CD4-positive, alpha-beta T cell (primary cell): ENCODE results near the gene VAPB. TPM values are rescaled to one million over a fixed set of nuclear protein-coding genes. Genes with fewer than 3 reads are reported as not detected.

Source experiments
- ATAC-seq: fragments of 200-7000 bp; cut with Tn5 transposase; one replicate; pipeline ENCODE4 v1.10.0; 2022; ENCODE audit warnings: mild to moderate bottlenecking; ENCODE audit not compliant: poor library complexity
- CTCF ChIA-PET: fragments of 350-600 bp; sonication (Branson Sonifier 250); formaldehyde crosslinking; loops from one replicate; lab custom pipeline; 2021; ENCODE audit warnings: antibody characterized with exemption, inconsistent platforms; lab: Charles Lee
- POLR2A ChIA-PET: fragments of 350-600 bp; sonication (Branson Sonifier 250); formaldehyde crosslinking; loops from one replicate; lab custom pipeline; 2021; ENCODE audit warnings: antibody characterized with exemption, inconsistent platforms; lab: Charles Lee
- DNase-seq, 14 experiments: peaks; one replicate each; pipeline ENCODE4 v3.0.0-alpha.2; 2013 to 2020; ENCODE audit warnings: mixed read lengths in 2 of 14
- H3K27ac ChIP-seq, 2 donors: one replicate each; pipeline versions ENCODE4 v1.5.1 to v1.7.0; 2013; ENCODE audit warnings: low read length in 2 of 2, low read depth in 1 of 2, mild to moderate bottlenecking in 1 of 2
- H3K27me3 ChIP-seq, 2 experiments: 1 replicate in 1 of 2; 2 replicates in 1 of 2; pipeline versions ENCODE4 v1.6.1 to v1.7.0; 2013; ENCODE audit warnings: low read length in 2 of 2, control low read depth in 1 of 2, mild to moderate bottlenecking in 1 of 2, moderate library complexity in 1 of 2; ENCODE audit not compliant: insufficient read depth in 2 of 2, control insufficient read depth in 1 of 2
- H3K36me3 ChIP-seq: one replicate; pipeline ENCODE4 v1.6.1; 2013; ENCODE audit warnings: low read length, control low read depth; ENCODE audit not compliant: insufficient read depth
- H3K4me1 ChIP-seq: one replicate; pipeline ENCODE4 v1.6.1; 2013; ENCODE audit warnings: low read length, control low read depth; ENCODE audit not compliant: insufficient read depth
- H3K4me3 ChIP-seq: one replicate; pipeline ENCODE4 v1.5.1; 2013; ENCODE audit warnings: mild to moderate bottlenecking, low read length, moderate library complexity
- H3K9me3 ChIP-seq, 2 experiments: 1 replicate in 1 of 2; 2 replicates in 1 of 2; pipeline versions ENCODE4 v1.6.1 to v1.7.0; 2013; ENCODE audit warnings: low read length in 2 of 2, mild to moderate bottlenecking in 2 of 2, control low read depth in 1 of 2, moderate library complexity in 1 of 2; ENCODE audit not compliant: control insufficient read depth in 1 of 2, insufficient read depth in 1 of 2
- H3K27ac Mint-ChIP-seq: one replicate; pipeline ENCODE4 v1.8.0; 2020; ENCODE audit warnings: mixed read lengths
- H3K27me3 Mint-ChIP-seq: one replicate; pipeline ENCODE4 v1.8.0; 2021; ENCODE audit warnings: mixed read lengths
- H3K36me3 Mint-ChIP-seq: one replicate; pipeline ENCODE4 v1.8.0; 2021; ENCODE audit warnings: low read depth, mixed read lengths
- H3K4me1 Mint-ChIP-seq: one replicate; pipeline ENCODE4 v1.8.0; 2021; ENCODE audit warnings: low read depth, mixed read lengths
- H3K4me3 Mint-ChIP-seq: one replicate; pipeline ENCODE4 v1.8.0; 2020; ENCODE audit warnings: mild to moderate bottlenecking, mixed read lengths
- H3K9me3 Mint-ChIP-seq: one replicate; pipeline ENCODE4 v1.8.0; 2020; ENCODE audit warnings: mixed read lengths
- intact Hi-C, 2 experiments: fragments of 100-400 bp; cut with DNase I in 1 of 2; cut with micrococcal nuclease in 1 of 2; formaldehyde crosslinking; loops; one replicate each; pipeline versions ENCODE4 v1.15.1 to v1.9.0; 2023 to 2025; cut with DNase I, micrococcal nuclease
- polyA plus RNA-seq, 2 donors: library from polyadenylated mRNA; unstranded; fragments of 120-200 nt; gene quantifications; one replicate each; pipeline ENCODE4 v1.2.1, GENCODE V29; 2013
- total RNA-seq, 174 experiments: library from RNA in 2 of 174; stranded (reverse) in 2 of 174; gene quantifications; one replicate each; pipeline ENCODE4 v1.2.3 and lab custom pipeline; 2021 to 2026
- TF ChIP-seq, protein P1 (sequence below): fragments of 200-600 bp; IDR thresholded peaks from one replicate; pipeline ENCODE4 v1.8.0; 2022; ENCODE audit warnings: antibody characterized with exemption, mild to moderate bottlenecking

Gene VAPB, protein sequence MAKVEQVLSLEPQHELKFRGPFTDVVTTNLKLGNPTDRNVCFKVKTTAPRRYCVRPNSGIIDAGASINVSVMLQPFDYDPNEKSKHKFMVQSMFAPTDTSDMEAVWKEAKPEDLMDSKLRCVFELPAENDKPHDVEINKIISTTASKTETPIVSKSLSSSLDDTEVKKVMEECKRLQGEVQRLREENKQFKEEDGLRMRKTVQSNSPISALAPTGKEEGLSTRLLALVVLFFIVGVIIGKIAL
- 10 to 100 TPM; 25.2 to 29.4 TPM for total RNA-seq
- 25.5 TPM for polyA plus RNA-seq (2013, experiment 1 of 2)
- 29.9 TPM for polyA plus RNA-seq (2013, experiment 2 of 2)
- 24.5 to 80.2 (median 43.1) reads per million in 172 experiments for total RNA-seq (lab: John Stamatoyannopoulos, UW)

DNA sequence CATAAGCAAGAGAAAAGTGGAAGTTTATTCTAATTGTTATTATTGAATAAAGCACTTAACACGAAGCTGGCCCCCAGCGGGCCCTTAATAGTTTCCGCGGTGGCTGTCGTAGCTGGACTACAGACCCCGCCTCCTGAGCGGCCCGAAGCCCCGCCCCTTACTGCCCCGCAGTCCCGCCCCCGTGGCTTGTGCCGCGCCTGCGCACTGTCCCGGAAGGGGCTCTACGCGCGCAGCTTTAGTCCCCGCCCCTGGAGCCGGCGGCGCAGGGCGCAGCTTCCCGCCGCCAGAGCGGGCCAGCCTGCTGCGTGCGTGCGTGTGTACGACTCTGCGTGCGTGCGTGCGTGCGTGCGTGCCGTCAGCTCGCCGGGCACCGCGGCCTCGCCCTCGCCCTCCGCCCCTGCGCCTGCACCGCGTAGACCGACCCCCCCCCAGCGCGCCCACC is at the start of gene VAPB:
Gene VAPB, plus strand, starts transcription at position 348 of the 442 bp plus-strand sequence. CDS start 231 bp downstream, outside the sequence.
- Histone ChIP-seq H3K27ac (peak within 1 kb of the TSS; percentile 94 to 98), H3K4me3 (peak within 1 kb of the TSS; percentile 81), H3K36me3 (peaks cover 26% of the 10 kb centered on the region), H3K4me1 (peaks cover 31% of the 10 kb centered on the region), H3K9me3 (no peaks in the 10 kb centered on the region), H3K27me3 (peaks cover 0 to 4% of the 10 kb centered on the region in 2 experiments)
- Mint-ChIP-seq H3K27ac (peak within 1 kb of the TSS; percentile 92), H3K36me3 (peaks cover 39% of the 10 kb centered on the region), H3K4me3 (peak within 1 kb of the TSS; percentile 96), H3K4me1 (peaks cover 43% of the 10 kb centered on the region), H3K9me3 (no peaks in the 10 kb centered on the region), H3K27me3 (no peaks in the 10 kb centered on the region)
- intact Hi-C loops = loop anchor here (1.0 to 10.0 kb wide), 10 partner anchors 20 to 764 kb away; partner anchors contain the start of genes ATP5F1E (in 1 of the 2), NELFCD (in 1 of the 2), NPEPL1 (in 1 of the 2) and PMEPA1 (in 1 of the 2)
- DNase-seq (peak; percentile 93 to 99 (median 96)), ATAC-seq (peak; percentile 95)
- TF ChIP-seq, protein P1, sequence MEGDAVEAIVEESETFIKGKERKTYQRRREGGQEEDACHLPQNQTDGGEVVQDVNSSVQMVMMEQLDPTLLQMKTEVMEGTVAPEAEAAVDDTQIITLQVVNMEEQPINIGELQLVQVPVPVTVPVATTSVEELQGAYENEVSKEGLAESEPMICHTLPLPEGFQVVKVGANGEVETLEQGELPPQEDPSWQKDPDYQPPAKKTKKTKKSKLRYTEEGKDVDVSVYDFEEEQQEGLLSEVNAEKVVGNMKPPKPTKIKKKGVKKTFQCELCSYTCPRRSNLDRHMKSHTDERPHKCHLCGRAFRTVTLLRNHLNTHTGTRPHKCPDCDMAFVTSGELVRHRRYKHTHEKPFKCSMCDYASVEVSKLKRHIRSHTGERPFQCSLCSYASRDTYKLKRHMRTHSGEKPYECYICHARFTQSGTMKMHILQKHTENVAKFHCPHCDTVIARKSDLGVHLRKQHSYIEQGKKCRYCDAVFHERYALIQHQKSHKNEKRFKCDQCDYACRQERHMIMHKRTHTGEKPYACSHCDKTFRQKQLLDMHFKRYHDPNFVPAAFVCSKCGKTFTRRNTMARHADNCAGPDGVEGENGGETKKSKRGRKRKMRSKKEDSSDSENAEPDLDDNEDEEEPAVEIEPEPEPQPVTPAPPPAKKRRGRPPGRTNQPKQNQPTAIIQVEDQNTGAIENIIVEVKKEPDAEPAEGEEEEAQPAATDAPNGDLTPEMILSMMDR = no peak
- POLR2A ChIA-PET = interaction anchor here (0.7 to 2.6 kb wide), 28 partner anchors 10 to 1551 kb away, joined by 3 to 47 read pairs (median 4); partner anchors contain the start of genes FAM217B, PPP1R3D, RAB22A and RBM38
- CTCF ChIA-PET = interaction anchor here (0.6 to 1.5 kb wide), 7 partner anchors 23 to 1135 kb away, joined by 3 to 4 read pairs (median 3); partner anchors contain the start of gene RAB22A

DNA sequence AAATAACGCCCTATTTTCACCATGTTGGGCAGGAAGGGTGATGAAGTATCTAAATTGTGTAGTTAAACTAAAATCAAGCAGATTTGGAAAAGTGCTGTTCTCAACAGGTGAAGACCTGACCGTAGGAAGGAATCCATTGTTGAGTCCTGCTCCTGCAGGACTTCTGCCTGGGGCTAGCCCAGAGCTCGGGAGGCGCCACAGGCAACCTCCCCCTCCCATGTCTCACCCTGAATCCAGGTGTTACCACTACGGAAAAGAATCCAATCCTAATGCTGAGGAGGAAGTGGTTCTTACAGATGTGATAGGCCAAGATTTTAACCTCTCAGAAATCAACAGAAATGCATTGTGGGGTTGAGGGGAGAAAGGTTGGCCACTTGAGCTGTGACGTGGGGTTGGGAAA is 49.3 kb upstream of the VAPB start:
- no peaks in the 10 kb centered on the region for H3K27me3 ChIP-seq
- CTCF ChIA-PET = no interaction called here
- TF ChIP-seq, protein P1 = no peak
- no peak overlapping the region for H3K27ac ChIP-seq
- peaks cover 53% of the 10 kb centered on the region for H3K36me3 Mint-ChIP-seq
- no peak for DNase-seq
- H3K4me1 Mint-ChIP-seq = peaks cover 51% of the 10 kb centered on the region
- no peaks in the 10 kb centered on the region for H3K27me3 Mint-ChIP-seq
- no peak overlapping the region for H3K4me3 Mint-ChIP-seq
- intact Hi-C loops = no loop called here
- POLR2A ChIA-PET = no interaction called here
- H3K27ac Mint-ChIP-seq = no peak overlapping the region
- no peaks in the 10 kb centered on the region for H3K4me1 ChIP-seq
- H3K4me3 ChIP-seq = no peak overlapping the region
- H3K36me3 ChIP-seq = peaks cover 31% of the 10 kb centered on the region
- H3K9me3 ChIP-seq = no peaks in the 10 kb centered on the region
- ATAC-seq = no peak
- no peaks in the 10 kb centered on the region for H3K9me3 Mint-ChIP-seq

DNA sequence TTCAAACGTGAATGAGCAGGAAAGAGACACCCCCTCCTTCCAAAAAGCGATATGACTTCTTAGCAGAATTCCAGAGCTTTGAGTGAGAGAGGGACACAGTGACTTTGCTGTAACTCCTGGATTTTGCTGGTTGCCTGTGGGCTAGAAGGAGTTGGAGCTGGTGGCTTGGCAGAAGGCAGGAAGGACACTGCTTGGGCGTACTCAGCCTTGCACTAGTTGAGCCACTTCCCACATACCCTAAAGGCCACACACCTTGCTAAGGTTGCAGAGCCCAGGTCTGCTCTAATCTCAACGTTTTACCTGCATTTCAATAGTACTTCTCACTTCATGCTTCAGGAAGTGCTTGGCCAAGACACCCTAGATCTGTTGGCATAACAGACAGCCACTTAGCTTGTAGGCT is 48.9 kb upstream of the VAPB start:
- H3K9me3 Mint-ChIP-seq = no peaks in the 10 kb centered on the region
- H3K36me3 ChIP-seq = peaks cover 35% of the 10 kb centered on the region
- H3K9me3 ChIP-seq = no peaks in the 10 kb centered on the region
- ChIA-PET POLR2A (no interaction called here), CTCF (no interaction called here)
- peaks cover 48% of the 10 kb centered on the region for H3K4me1 Mint-ChIP-seq
- no peaks in the 10 kb centered on the region for H3K27me3 ChIP-seq
- ATAC-seq (no peak), DNase-seq (no peak)
- TF ChIP-seq, protein P1 = no peak
- peaks cover 53% of the 10 kb centered on the region for H3K36me3 Mint-ChIP-seq
- H3K27ac Mint-ChIP-seq = no peak overlapping the region
- no peak overlapping the region for H3K4me3 ChIP-seq
- intact Hi-C loops = no loop called here
- no peak overlapping the region for H3K27ac ChIP-seq
- no peaks in the 10 kb centered on the region for H3K27me3 Mint-ChIP-seq
- H3K4me1 ChIP-seq = no peaks in the 10 kb centered on the region
- H3K4me3 Mint-ChIP-seq = no peak overlapping the region
